SIG-M5 treated with dmso at 0.1 percent for 504 hours (cell line): ENCODE data around the gene COL4A3.

Experiments used
- DNase-seq: peaks from one replicate; lab custom pipeline; 2025; ENCODE audit not compliant: unreplicated experiment; lab: John Stamatoyannopoulos, UW

The COL4A3 gene

DNA sequence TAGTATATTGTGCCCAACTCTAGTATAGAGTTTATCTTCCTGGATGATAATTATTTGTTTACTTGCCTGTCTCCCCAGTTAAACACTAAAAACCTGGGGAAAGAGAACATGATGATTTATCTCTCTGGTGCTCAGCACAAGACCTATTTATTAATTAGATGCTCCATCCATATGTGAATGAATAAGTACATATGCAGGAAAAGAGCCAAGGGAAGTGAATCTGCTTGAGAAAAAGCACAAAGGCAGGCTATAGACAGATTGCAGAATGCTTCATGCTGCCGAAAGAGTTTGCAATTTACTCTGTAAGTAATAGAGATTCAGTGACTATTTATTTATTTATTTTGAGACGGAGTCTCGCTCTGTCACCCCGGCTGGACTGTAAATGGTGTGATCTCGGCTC lies 123.3 kb downstream of the COL4A3 start:
- DNase-seq, result no peak

DNA sequence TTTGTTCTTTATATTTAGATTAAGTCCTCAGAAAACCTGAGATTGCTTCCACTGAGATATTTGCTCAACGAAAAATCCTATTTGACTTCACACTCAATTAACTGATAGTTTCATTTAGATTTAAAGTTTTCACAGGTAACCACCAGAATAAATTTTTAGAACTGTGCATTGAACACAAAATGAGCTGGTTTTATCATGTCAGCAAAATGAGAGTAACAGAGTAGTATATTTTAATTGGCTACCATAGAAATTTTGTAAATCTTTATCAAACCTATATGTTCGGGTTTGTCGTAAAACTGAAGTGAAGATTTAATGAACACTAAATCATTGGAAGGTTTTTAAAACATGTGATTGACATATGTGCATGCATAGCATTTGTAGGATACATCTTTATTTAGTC lies 127.9 kb downstream of the COL4A3 start:
- DNase-seq, result no peak

DNA sequence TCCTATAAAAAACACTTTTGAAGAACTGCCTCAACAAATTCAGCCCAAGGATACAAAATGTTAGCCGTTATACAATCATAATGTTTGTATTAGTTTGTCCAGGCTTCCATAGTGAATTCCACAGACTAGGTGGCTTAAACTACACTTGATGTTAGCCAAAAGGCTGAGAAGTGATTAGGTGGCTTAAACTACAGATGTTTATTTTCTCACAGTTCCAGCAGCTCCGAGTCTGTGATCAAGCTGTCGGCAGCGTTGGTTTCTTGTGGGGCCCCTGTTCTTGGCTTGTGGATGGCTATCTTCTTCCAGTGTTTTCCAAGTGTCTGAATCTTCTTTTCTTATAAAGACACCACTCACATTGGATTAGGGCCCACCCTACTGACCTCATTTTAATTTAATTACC lies 129.1 kb downstream of the COL4A3 start:
- DNase-seq, result no peak

DNA sequence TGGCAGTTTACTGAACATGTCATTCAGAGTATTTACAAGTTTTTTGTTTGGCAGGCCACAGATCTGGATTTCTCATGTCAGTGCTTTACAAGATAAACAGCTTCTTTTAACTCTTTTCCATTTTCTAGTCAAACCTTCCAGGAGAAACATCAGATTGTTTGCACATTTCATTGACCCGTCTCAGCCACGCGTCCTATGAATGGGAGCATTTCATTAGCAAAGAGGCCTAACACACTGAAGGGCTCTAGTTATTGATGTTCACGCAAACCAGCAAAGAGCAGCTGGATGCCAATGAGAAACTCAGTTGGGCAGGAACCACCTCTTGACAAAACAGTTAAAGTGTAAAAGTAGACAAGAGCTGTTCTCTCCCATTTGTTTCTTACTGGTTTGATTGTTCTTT lies 131.4 kb downstream of the COL4A3 start:
- DNase-seq, result no peak

DNA sequence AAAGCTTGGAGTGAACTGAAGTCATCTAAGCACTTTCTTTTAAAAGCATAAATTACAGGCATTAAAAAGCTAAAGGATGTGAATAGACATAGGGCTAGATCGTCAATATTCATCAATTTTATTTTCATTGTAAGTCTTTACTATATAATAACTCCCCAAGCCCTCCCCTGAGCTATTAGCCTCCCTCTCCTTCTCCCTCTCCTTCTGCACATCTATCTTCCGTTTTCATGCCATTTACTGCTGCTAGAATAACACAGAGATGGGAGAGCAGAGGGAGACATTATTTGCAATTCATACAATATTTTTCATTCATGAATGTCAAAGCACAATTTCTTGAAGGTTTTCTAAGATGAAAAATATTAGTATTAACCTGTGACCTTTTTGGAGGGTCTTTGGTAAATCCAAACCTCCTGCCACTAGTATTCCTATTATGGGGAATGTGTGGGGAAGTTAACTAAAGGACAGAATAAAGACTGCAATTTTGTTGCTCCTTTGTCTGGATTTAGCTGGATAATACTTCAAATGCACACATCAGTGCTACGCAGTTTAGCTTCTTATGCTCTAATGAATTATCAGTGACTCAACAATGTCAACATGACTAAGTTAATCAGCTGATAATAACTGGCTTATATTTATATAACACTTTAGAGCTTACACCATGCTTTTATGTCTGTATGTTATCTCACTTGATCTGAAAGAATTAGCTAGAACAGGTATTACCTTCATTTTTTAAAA lies 132.4 kb downstream of the COL4A3 start:
- no peak for DNase-seq

DNA sequence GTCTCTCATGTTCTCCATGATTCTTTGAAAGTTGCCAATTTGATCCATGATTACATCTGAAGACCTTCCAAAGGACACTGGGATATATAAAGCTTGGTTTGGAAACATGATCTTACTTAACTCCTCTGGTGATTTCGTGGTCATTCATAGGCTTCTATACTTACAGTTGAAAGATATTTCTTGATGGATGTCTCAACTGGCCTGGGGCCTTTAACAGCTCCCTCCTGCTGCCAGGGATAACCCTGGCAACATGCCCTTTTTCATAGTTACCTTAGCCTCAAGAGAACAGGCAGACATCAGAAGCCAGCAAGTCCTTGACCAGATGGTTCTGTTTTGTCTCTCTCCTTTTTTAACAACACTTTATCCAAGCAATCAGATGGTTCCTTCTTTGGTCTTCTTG lies 137.1 kb downstream of the COL4A3 start:
- no peak for DNase-seq

DNA sequence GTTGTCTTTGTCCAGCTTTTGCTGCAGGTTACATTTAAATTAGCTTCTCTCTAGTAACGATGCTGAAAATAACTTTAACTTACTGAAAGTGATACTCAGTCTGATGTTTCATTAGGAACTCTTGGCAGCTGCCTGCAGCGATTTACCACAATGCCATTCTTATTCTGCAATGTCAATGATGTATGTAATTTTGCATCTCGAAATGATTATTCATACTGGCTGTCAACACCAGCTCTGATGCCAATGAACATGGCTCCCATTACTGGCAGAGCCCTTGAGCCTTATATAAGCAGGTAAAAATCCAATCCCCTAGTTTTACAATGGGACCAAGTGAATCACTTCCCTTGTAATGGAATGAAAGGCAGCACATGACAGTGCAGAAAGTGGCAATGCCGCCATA lies 144.4 kb downstream of the COL4A3 start:
- no peak for DNase-seq

DNA sequence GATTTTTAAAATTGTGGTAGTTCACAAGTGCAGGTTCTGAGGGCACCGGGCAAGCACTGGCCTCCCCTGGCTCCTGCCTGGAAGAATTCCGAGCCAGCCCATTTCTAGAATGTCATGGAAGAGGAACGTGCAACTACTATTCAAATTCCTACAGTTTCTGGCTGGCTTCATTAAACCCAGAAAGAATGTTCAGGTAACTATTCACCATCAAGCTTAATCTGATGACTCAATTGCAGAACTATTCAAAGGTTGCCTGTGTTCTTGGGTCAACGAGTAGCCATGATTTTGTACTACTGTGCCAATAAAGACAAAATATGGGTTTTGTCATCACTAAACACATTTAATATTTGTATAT lies 146.3 kb downstream of the COL4A3 start:
- DNase-seq, result no peak

DNA sequence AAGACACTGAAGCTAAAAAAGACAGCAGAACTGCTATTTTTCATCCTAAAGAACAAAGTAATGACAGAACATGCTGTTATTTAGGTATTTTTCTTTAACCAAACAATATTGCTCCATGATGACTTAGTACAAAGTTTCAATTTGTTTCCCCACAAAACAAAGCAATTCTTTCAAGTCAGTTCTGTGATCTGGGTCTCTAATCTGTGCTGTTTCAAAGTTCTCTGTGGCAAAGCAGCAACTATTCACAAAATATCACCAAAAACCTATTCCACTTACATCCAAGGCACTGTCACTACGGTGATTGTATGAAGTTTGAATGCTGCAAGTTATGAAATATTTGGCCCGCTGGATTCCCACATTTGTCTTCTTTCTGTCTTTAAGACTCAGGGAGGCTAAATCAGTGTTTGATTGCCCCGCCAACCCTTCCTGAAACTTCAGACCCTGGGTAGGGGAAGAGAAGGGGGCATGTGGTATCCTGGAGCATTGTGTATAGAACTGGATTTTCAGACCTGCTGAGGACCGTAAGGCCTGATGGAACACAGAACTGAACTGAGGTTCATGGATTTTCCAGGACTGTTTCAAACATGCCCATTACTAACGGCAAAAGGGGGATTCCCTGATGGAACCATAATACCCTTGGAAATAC lies 147.6 kb downstream of the COL4A3 start:
- no peak for DNase-seq

DNA sequence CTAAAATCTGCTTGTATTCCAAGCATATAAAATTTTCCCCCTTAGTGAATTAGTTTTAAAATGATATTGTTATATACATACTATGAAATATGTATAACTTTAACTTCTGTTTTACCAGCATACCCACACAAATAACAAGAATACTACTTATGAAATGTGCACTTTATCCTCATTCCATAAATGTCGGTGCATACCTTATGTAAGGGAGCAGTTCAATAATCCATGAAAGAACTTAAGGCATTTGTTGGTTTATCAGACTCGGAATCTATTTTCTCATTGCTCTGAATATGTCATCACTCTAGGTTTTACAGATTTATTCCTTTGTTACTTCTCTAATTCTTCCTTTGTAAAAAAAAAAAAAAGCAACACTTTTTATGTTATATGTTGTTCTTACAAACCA lies 148.2 kb downstream of the COL4A3 start:
- no peak for DNase-seq

DNA sequence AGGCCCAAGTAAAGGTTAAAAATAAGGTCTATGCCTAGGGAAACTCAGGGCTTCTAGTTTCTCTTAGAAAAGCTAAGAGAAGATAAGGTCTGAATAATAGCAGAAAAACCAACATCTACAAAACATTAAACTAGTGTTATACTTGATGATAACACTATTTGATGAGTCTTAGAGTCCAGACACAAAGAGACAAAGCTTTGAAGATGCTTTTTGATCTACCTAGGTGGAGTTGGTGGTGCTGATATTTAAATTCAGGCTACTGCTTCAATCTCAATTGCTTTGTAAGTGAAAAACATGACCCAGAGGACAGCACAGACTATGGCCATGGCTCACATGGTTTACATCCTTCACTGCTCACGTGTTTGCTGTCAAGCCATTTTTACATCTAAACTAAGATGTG lies 148.9 kb downstream of the COL4A3 start:
- DNase-seq, result no peak

DNA sequence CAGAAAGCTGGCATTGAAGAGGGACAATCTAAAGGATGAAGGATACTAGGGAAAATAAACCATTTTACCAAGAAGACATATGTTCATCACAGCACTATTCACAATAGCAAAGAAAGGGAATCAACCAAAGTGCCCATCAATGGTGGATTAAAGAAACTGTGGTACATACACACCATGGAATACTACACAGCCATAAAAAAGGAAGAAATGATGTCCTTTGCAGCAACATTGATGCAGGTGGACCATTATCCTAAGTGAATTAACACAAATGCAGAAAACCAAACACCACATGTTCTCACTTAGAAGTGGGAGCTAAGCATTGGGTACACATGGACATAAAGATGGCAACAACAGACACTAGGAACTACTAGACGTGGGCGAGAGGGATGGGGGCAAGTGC lies 153.4 kb downstream of the COL4A3 start:
- DNase-seq, result no peak

DNA sequence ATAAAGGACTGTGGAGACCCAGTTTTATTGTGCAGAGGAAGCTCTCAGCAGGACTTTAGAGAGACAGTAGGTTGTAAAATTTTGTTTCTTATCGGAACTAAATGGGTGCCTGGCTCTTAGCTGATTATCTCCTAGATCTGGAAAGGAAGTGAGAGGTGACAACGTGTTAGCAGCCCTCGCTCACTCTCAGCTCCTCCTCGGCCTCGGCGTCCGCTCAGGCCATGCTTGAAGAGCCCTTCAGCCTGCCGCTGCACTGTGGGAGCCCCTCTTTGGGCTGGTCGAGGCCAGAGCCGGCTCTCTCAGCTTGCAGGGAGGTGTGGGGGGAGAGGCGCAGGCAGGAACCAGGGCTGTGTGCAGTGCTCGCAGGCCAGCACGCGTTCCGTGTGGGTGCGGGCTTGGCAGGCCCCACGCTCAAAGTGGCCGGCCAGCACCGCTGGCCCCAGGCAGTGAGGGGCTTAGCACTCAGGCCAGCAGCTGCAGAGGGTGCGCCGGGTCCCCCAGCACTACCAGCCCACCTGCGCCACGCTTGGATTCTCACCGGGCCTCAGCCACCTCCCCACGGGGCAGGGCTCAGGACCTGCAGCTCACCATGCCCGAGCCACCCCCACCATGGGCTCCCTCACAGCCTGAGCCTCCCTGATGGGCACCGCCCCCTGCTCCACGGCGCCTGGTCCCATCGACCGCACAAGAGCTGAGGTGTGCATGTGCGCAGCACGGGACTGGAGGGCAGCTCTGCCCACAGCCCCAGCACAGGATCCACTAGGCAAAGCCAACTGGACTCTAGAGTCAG lies 156.1 kb downstream of the COL4A3 start:
- no peak for DNase-seq

DNA sequence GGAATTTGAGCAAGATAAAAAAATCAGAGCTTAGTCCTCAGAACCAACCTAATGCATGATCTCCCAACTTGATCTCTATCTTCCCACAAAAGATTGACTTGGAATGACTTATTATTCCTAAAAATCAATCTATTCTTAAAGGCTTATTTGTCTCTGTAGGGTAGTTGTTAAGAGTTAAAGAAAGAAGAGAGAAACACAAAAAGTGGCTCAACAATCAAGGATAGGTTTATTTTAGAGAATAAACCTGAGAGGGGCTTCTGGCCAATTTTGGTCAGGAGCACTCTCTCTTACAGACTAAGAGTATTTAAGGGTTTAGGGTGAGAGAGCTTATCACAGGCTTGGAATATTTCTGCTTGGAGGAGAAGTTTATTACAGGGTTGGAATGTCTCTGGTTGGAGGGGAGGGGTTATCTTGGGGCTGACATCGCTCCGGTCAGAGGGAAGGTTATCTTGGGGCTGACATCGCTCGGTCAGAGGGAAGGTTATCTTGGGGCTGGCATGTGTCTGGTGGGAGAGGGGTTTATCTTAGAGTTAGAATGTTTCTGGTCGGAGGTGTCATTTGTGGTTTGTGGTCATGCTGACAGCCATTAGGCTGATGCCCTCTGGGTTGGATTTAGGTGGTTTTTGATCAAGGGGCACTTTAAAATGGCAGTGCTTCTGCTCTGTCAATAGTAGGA lies 158.2 kb downstream of the COL4A3 start:
- DNase-seq, result no peak

DNA sequence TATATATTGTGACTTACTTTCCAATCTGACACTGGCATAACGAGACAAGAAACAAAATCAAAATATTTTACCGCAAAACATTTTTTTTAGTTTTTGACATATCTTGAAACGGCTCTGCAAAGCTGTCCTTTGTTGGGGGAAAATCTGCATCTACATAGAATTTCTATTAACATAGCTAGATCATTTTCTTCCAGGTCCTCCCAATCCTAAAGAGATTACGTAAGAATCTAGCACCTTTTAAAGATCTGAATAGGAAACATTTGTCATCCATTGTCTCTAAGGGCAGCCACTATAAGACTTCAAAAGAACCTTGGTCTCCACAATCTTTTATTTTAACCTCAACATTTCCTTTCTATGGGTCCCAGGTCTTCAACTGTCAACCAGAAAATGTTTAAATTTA lies 159.4 kb downstream of the COL4A3 start:
- no peak for DNase-seq

DNA sequence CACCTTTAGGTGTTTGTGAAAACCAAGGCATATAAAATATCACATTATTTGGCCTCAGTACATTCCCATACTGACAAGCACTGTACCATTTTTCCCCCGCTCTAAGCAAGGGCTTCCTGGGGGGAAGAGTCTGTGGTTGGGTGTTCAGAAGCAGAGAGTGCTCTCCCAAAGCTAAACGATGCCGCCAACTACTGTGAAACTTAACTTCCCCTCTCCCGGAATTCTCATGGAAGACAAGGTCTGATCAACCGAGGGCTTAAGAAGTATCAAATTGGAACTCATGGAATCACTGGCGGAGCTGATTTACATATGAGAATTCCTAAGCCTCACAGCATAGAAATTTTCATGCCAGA lies 160.2 kb downstream of the COL4A3 start:
- DNase-seq, result peak; percentile 45

DNA sequence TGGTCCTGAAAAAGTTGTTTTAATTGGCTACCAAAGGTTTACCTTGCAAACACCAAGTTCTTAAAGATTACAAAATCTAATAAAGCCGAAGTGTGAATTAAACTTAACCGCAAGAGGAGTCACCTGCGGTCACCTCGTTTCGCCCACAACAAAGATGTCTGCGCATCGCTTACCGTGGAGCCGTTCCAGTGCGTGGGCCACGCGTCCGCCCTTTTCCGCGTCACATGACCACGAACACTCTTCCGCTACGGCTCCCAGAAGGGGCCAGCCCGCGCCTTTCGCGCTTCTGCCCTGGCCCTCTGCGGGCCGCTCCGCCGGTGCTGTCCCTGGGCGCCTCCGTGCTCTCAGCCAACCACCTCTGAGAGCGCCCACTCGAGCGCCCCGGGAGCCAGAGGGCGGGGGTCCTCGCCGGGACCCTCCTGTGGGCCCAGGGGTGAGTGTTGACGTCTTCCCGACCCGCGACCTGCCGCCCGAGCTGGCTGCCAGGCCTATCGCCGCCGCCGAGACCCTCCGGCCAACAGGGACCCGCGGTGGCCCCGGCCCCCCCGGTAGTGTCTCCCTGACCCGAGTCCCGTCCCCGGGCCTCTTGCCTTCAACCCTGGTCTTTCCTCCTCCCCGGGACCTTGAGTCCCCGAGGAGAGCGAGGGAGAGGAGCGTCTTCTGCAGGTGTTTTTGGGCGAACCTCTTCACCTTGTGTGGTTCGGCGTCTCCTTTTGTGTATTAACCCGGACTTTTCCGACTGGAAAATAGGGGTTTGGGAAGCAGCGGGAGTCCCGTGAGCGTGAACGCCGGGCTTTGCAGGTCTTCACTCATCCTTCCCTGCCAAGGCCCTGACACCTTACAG lies 160.8 kb downstream of the COL4A3 start, which contains the start of gene MFF:
Gene MFF, plus strand, starts transcription at position 257 of the 844 bp plus-strand sequence. CDS start 5,415 bp downstream, outside the sequence.
- DNase-seq, result peak; percentile 95

DNA sequence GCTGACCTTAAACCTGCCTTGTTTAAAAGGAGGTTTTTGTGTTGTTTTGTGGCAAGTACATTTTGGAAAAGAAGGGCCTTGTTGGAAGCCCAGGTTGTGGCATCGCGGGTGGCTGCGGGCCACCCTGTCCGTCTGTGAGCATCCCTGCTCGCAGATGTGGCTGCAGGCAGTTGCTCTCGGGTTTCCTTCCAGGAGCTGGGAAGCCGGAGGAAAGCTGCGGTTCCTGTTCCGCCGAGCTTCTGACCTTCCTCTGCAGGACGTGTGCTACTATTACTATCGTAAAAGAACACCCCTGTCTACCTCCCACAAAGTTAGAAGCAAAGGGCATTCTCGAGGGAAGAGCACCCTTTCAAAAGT lies 161.4 kb downstream of the COL4A3 start:
- no peak for DNase-seq

DNA sequence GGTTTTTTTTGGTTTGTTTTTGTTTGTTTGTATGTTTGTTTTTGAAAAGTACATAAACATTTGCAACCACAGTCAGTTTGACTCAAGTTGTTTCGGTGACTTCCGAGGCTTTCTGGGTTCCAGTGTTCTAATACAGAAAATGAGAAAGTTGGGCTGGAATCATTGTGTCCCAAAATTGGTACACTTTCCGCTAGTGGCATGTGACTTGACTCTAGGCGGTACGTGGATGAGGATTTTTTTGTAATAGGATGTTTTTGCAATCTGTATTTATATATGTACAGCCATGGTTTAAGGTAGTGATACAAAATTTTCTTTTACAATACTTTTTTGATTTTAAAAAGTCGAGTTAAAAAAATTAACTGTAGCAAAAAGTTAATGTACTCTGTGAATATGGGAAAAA lies 162.4 kb downstream of the COL4A3 start:
- no peak for DNase-seq

DNA sequence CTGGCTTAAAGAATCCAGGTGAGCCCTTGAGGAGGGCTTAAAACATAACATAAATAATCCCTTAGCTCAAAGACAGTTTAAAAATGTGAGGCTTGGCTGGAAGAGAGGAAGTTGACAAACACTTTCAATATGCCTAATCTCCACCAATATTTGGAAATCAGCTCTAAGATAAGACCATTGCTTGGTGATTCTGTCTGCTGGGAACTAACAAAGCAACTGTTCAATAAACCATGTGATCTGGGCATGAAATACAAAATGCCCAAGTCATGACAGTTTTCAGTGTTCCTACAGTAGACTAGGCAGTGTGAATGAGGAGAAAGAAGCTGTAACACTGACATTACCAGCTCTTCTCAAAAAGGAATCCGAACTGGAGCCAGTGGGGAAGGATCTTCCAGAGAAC lies 171.3 kb downstream of the COL4A3 start:
- peak; percentile 77 for DNase-seq

DNA sequence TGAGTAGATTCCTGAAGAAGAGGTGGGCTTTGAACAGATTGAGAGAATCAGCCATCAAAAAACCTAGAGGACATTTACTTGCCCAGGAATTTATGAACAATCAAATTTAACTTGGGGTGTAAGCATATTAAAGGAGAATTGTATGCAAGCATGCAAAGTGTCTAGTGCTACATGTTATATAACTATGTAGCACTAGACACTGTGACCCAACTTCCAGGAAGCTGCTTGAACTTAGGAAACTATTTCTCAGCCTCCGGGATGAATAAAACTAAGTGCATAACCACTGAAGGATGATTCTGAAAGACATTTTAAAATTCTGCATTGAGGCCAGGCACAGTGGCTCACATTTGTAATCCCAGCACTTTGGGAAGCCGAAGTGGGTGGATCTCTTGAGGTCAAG lies 173.0 kb downstream of the COL4A3 start:
- DNase-seq, result no peak
